Renal cortex interstitium (tissue), 11 donors: ENCODE measurements around the gene PRAC2. TPM values are rescaled to one million over a fixed set of nuclear protein-coding genes. Genes with fewer than 3 reads are reported as not detected.

Experiments used
- DNase-seq, 11 donors: peaks; one replicate each; pipeline ENCODE4 v3.0.0-alpha.2; 2013; ENCODE audit warnings: low read depth in 9 of 11, low spot score in 4 of 11; ENCODE audit errors: extremely low read depth in 1 of 11
- polyA plus RNA-seq, 3 donors: library from polyadenylated mRNA; unstranded; fragments of 120-200 nt; gene quantifications; one replicate each; pipeline ENCODE4 v1.2.1, GENCODE V29; 2013; ENCODE audit not compliant: insufficient read length in 3 of 3

Gene PRAC2
- polyA plus RNA-seq, 3 donors, result not detected

GRCh38 chr17:48718761-48719641 lies 4.0 kb upstream of the PRAC2 start:
- no peak for DNase-seq

- no peak for DNase-seq
These were observed 3.2 kb upstream of the PRAC2 start for GRCh38 chr17:48719642-48720265.

GRCh38 chr17:48720266-48721008 lies 2.5 kb upstream of the PRAC2 start:
- DNase-seq, result no peak

GRCh38 chr17:48721009-48721402 lies 2.0 kb upstream of the PRAC2 start:
- DNase-seq, result no peak

GRCh38 chr17:48722201-48722907 lies 631 bp upstream of the PRAC2 start, which contains the start of gene PRAC1:
Gene PRAC1, minus strand, starts transcription at chr17:48722518. Its CDS starts 126 bp downstream, at chr17:48722392.
- no peak for DNase-seq

- no peak for DNase-seq
These were observed 652 bp downstream of the PRAC2 start for GRCh38 chr17:48723423-48724250.

GRCh38 chr17:48724251-48725003 lies 1.4 kb downstream of the PRAC2 start:
- DNase-seq, result peak in 7 of 11 donors; percentile 65 to 85 (median 79)

GRCh38 chr17:48725004-48725287 lies 2.0 kb downstream of the PRAC2 start:
- no peak for DNase-seq

GRCh38 chr17:48725288-48726064 lies 2.5 kb downstream of the PRAC2 start:
- no peak for DNase-seq

GRCh38 chr17:48726114-48726915 lies 3.3 kb downstream of the PRAC2 start:
- DNase-seq, result no peak

GRCh38 chr17:48726916-48727286 lies 3.9 kb downstream of the PRAC2 start:
- no peak for DNase-seq

- no peak for DNase-seq
These were observed 4.6 kb downstream of the PRAC2 start for GRCh38 chr17:48727415-48728175.

- no peak for DNase-seq
These were observed 5.5 kb downstream of the PRAC2 start, which contains the start of gene HOXB13 for GRCh38 chr17:48728232-48729231. Gene HOXB13, minus strand, starts transcription at chr17:48728750. Its CDS starts 157 bp downstream, at chr17:48728593.
